NCI-H2196 treated with DMSO at 0.1 percent for 48 hours (cell line): ENCODE results near the gene CIDEB.

Source experiments
- DNase-seq: peaks from one replicate; lab custom pipeline; 2025; ENCODE audit not compliant: unreplicated experiment; lab: John Stamatoyannopoulos, UW

The CIDEB gene

GRCh38 chr14:24255438-24255837 lies 52.3 kb downstream of the CIDEB start:
- no peak for DNase-seq
